H9 (cell line): ENCODE results near the gene TCF4. TPM values are rescaled to one million over a fixed set of nuclear protein-coding genes. Genes with fewer than 3 reads are reported as not detected.

Experiments used
- DNase-seq: peaks from one replicate; pipeline ENCODE4 v3.0.0-alpha.2; 2017
- H2AFZ ChIP-seq: one replicate; pipeline ENCODE4 v1.6.1; 2013; ENCODE audit warnings: mild to moderate bottlenecking, low read length, control low read depth, moderate library complexity
- H2AK5ac ChIP-seq: 2 replicates; pipeline ENCODE4 v1.6.1; 2013; ENCODE audit warnings: low read length, control low read depth, mixed read lengths; ENCODE audit not compliant: insufficient read length
- H2BK120ac ChIP-seq: one replicate; pipeline ENCODE4 v1.6.1; 2013; ENCODE audit warnings: low read depth, mild to moderate bottlenecking, low read length, control low read depth, inconsistent platforms; ENCODE audit not compliant: poor library complexity, severe bottlenecking
- H2BK12ac ChIP-seq: 2 replicates; pipeline ENCODE4 v1.6.1; 2013; ENCODE audit warnings: low read length, control low read depth, mixed read lengths, low read depth; ENCODE audit not compliant: insufficient read length
- H2BK15ac ChIP-seq: 2 replicates; pipeline ENCODE4 v1.6.1; 2013; ENCODE audit warnings: low read depth, low read length, control low read depth
- H2BK20ac ChIP-seq: one replicate; pipeline ENCODE4 v1.6.1; 2013; ENCODE audit warnings: low read depth, mild to moderate bottlenecking, low read length, control low read depth, inconsistent platforms; ENCODE audit not compliant: poor library complexity, severe bottlenecking
- H2BK5ac ChIP-seq: 2 replicates; pipeline ENCODE4 v1.6.1; 2013; ENCODE audit warnings: low read length, control low read depth, mixed read lengths; ENCODE audit not compliant: insufficient read length
- H3K14ac ChIP-seq: 2 replicates; pipeline ENCODE4 v1.6.1; 2013; ENCODE audit warnings: low read length, control low read depth; ENCODE audit not compliant: insufficient read depth
- H3K18ac ChIP-seq: 2 replicates; pipeline ENCODE4 v1.6.1; 2013; ENCODE audit warnings: low read depth, mild to moderate bottlenecking, mixed read lengths, low read length, control low read depth; ENCODE audit not compliant: insufficient read length
- H3K23ac ChIP-seq: 2 replicates; pipeline ENCODE4 v1.6.1; 2013; ENCODE audit warnings: low read length, control low read depth, mixed read lengths, low read depth; ENCODE audit not compliant: insufficient read length
- H3K23me2 ChIP-seq: 2 replicates; pipeline ENCODE4 v1.6.1; 2013; ENCODE audit warnings: low read depth, mild to moderate bottlenecking, mixed read lengths, low read length, control low read depth; ENCODE audit not compliant: insufficient read length, poor library complexity, severe bottlenecking
- H3K27ac ChIP-seq: 2 replicates; pipeline ENCODE4 v1.5.1; 2013; ENCODE audit warnings: low read length, control low read depth, mixed read lengths, low read depth; ENCODE audit not compliant: insufficient read length
- H3K27me3 ChIP-seq: 2 replicates; pipeline ENCODE4 v1.6.1; 2013; ENCODE audit warnings: low read length, control low read depth, inconsistent platforms; ENCODE audit not compliant: insufficient read depth
- H3K4ac ChIP-seq: 2 replicates; pipeline ENCODE4 v1.6.1; 2013; ENCODE audit warnings: low read depth, mild to moderate bottlenecking, control low read depth, inconsistent platforms, low read length, moderate library complexity
- H3K4me1 ChIP-seq: 2 replicates; pipeline ENCODE4 v1.6.1; 2013; ENCODE audit warnings: low read length, control low read depth, inconsistent platforms; ENCODE audit not compliant: insufficient read depth
- H3K4me2 ChIP-seq: 2 replicates; pipeline ENCODE4 v1.6.1; 2013; ENCODE audit warnings: low read length, control low read depth, mixed read lengths; ENCODE audit not compliant: insufficient read length, insufficient read depth
- H3K56ac ChIP-seq: 2 replicates; pipeline ENCODE4 v1.6.1; 2013; ENCODE audit warnings: low read depth, mild to moderate bottlenecking, mixed read lengths, low read length, control low read depth; ENCODE audit not compliant: insufficient read length
- H3K79me1 ChIP-seq: 2 replicates; pipeline ENCODE4 v1.6.1; 2013; ENCODE audit warnings: low read depth, mild to moderate bottlenecking, moderate library complexity, low read length, control low read depth, inconsistent platforms; ENCODE audit not compliant: insufficient read depth, poor library complexity, severe bottlenecking
- H3K79me2 ChIP-seq: 2 replicates; pipeline ENCODE4 v1.6.1; 2013; ENCODE audit warnings: low read length, control low read depth, inconsistent platforms; ENCODE audit not compliant: insufficient read depth
- H3K9ac ChIP-seq: 2 replicates; pipeline ENCODE4 v1.6.1; 2013; ENCODE audit warnings: low read length, control low read depth, mixed read lengths; ENCODE audit not compliant: insufficient read length; ENCODE audit errors: extremely low read depth
- H3K9me3 ChIP-seq: one replicate; pipeline ENCODE4 v1.6.1; 2013; ENCODE audit warnings: low read depth, low read length, inconsistent platforms; ENCODE audit not compliant: control insufficient read depth
- H3T11ph ChIP-seq: one replicate; pipeline ENCODE4 v1.6.1; 2013; ENCODE audit warnings: mild to moderate bottlenecking, low read length, control low read depth, inconsistent platforms
- H4K20me1 ChIP-seq: one replicate; pipeline ENCODE4 v1.6.1; 2013; ENCODE audit not compliant: control insufficient read depth, insufficient read length, insufficient read depth
- H4K5ac ChIP-seq: 2 replicates; pipeline ENCODE4 v1.6.1; 2013; ENCODE audit warnings: low read depth, mild to moderate bottlenecking, mixed read lengths, low read length, control low read depth; ENCODE audit not compliant: insufficient read length
- H4K8ac ChIP-seq: replicated peaks from 2 replicates; pipeline ENCODE4 v1.6.1; 2013; ENCODE audit warnings: low read length, control low read depth, mixed read lengths, low read depth; ENCODE audit not compliant: insufficient read length
- H4K91ac ChIP-seq: 2 replicates; pipeline ENCODE4 v1.6.1; 2013; ENCODE audit warnings: low read depth, mild to moderate bottlenecking, moderate library complexity, mixed read lengths, low read length, control low read depth; ENCODE audit not compliant: insufficient read length
- H3K27ac Mint-ChIP-seq, 3 experiments: 2 replicates in 2 of 3; 3 replicates in 1 of 3; pipeline ENCODE4 v1.8.0; 2020 to 2021; ENCODE audit warnings: mixed read lengths in 3 of 3, mild to moderate bottlenecking in 1 of 3, moderate library complexity in 1 of 3
- H3K27me3 Mint-ChIP-seq: 2 replicates; pipeline ENCODE4 v1.8.0; 2021; ENCODE audit warnings: low read depth, mild to moderate bottlenecking, moderate library complexity, mixed read lengths
- H3K36me3 Mint-ChIP-seq, 3 experiments: 2 replicates in 2 of 3; 3 replicates in 1 of 3; pipeline ENCODE4 v1.8.0; 2020 to 2021; ENCODE audit warnings: low read depth in 3 of 3, mixed read lengths in 3 of 3; ENCODE audit not compliant: insufficient read depth in 1 of 3
- H3K4me1 Mint-ChIP-seq, 2 experiments: 2 replicates each; pipeline ENCODE4 v1.8.0; 2020; ENCODE audit warnings: mixed read lengths in 2 of 2
- H3K4me3 Mint-ChIP-seq, 2 experiments: 2 replicates in 1 of 2; 3 replicates in 1 of 2; pipeline ENCODE4 v1.8.0; 2020 to 2021; ENCODE audit warnings: mild to moderate bottlenecking in 2 of 2, mixed read lengths in 2 of 2, moderate library complexity in 1 of 2
- H3K9me3 Mint-ChIP-seq, 2 experiments: 2 replicates in 1 of 2; 3 replicates in 1 of 2; pipeline ENCODE4 v1.8.0; 2020; ENCODE audit warnings: mild to moderate bottlenecking in 2 of 2, mixed read lengths in 2 of 2, moderate library complexity in 1 of 2
- CTCF ChIP-seq: fragments of 200-600 bp; sonication (generic); conservative IDR thresholded peaks from 3 replicates; pipeline ENCODE4 v1.8.0; 2021; ENCODE audit warnings: antibody characterized with exemption, mild to moderate bottlenecking
- WGBS: extraction: QIAGEN DNeasy Blood & Tissue Kit; methylation state at CpG from one replicate; pipeline ENCODE4 v1.1.7; 2013; ENCODE audit warnings: missing lambda C conversion rate, low lambda C conversion rate, mixed read lengths; ENCODE audit not compliant: insufficient read length; ENCODE audit errors: extremely low coverage; 5-methylcytosine and 5-hydroxymethylcytosine counted together
- total RNA-seq: library from RNA; stranded (reverse); gene quantifications from 2 replicates; pipeline ENCODE4 v1.2.1, GENCODE V29; 2021

The TCF4 gene
- total RNA-seq, 1 experiment from 2014 or later: 99.4 TPM

- whole genome bisulfite sequencing: no CpG with 5 or more reads among the region's 5 CpGs
- H3K18ac ChIP-seq: no peak overlapping the region
- no peaks in the 10 kb centered on the region for H3K36me3 Mint-ChIP-seq
- H2BK12ac ChIP-seq: no peak overlapping the region
- no peak overlapping the region for H3K56ac ChIP-seq
- H2BK15ac ChIP-seq: no peak overlapping the region
- TF ChIP-seq CTCF: no peak
- no peak overlapping the region for H3T11ph ChIP-seq
- no peak overlapping the region for H3K4me2 ChIP-seq
- H2BK20ac ChIP-seq: no peak overlapping the region
- H2BK5ac ChIP-seq: no peak overlapping the region
- no peak overlapping the region for H3K23ac ChIP-seq
- H3K27me3 Mint-ChIP-seq: no peaks in the 10 kb centered on the region
- no peak overlapping the region for H4K8ac ChIP-seq
- H3K27me3 ChIP-seq: no peaks in the 10 kb centered on the region
- H3K4ac ChIP-seq: no peak overlapping the region
- no peak overlapping the region for H3K9ac ChIP-seq
- no peaks in the 10 kb centered on the region for H3K9me3 ChIP-seq
- H2AFZ ChIP-seq: no peak overlapping the region
- no peak overlapping the region for H4K91ac ChIP-seq
- H3K27ac Mint-ChIP-seq: no peak overlapping the region; a peak in 1 of 7 replicates
- H3K9me3 Mint-ChIP-seq: no peaks in the 10 kb centered on the region
- H4K5ac ChIP-seq: no peak overlapping the region
- H2BK120ac ChIP-seq: no peak overlapping the region
- peaks cover 37 to 39% of the 10 kb centered on the region in 2 experiments for H3K4me1 Mint-ChIP-seq
- H4K20me1 ChIP-seq: no peaks in the 10 kb centered on the region
- no peak overlapping the region for H3K14ac ChIP-seq
- peaks cover 4% of the 10 kb centered on the region for H3K79me1 ChIP-seq
- H3K23me2 ChIP-seq: no peaks in the 10 kb centered on the region
- H3K27ac ChIP-seq: no peak overlapping the region
- peaks cover 2% of the 10 kb centered on the region; the same call in 1 of the 2 replicates for H3K79me2 ChIP-seq
- H2AK5ac ChIP-seq: no peak overlapping the region
- no peak overlapping the region for H3K4me3 Mint-ChIP-seq
- no peak for DNase-seq
- H3K4me1 ChIP-seq: peaks cover 13% of the 10 kb centered on the region
These were observed 112.5 kb downstream of the TCF4 start for GRCh38 chr18:55475467-55475866.
